ENCODE results near the gene PSG7.
"Not testable (repeated sequence)": the region's sequence is repeated elsewhere in the genome, so short reads cannot be mapped to it uniquely, and the experiment has no call there.

GRCh38 chr19:42898656-42899055 is 38.4 kb downstream of the PSG7 start:
- TF ChIP-seq, protein P1, sequence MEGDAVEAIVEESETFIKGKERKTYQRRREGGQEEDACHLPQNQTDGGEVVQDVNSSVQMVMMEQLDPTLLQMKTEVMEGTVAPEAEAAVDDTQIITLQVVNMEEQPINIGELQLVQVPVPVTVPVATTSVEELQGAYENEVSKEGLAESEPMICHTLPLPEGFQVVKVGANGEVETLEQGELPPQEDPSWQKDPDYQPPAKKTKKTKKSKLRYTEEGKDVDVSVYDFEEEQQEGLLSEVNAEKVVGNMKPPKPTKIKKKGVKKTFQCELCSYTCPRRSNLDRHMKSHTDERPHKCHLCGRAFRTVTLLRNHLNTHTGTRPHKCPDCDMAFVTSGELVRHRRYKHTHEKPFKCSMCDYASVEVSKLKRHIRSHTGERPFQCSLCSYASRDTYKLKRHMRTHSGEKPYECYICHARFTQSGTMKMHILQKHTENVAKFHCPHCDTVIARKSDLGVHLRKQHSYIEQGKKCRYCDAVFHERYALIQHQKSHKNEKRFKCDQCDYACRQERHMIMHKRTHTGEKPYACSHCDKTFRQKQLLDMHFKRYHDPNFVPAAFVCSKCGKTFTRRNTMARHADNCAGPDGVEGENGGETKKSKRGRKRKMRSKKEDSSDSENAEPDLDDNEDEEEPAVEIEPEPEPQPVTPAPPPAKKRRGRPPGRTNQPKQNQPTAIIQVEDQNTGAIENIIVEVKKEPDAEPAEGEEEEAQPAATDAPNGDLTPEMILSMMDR (IDR thresholded peaks at IDR 0.05): not testable (repeated sequence)
- not testable (repeated sequence) for TF ChIP-seq POLR2A (IDR thresholded peaks at IDR 0.05)

Measured in suprapubic skin (tissue), 3 donors.